ENCODE results near the gene PCBP3. TPM values are rescaled to one million over a fixed set of nuclear protein-coding genes. Genes with fewer than 3 reads are reported as not detected.

Gene PCBP3
- total RNA-seq, 1 experiment from 2014 or later, result 10.9 TPM

GRCh38 chr21:45990049-45990711, 346.7 kb downstream of the PCBP3 start:
- no peaks in the 10 kb centered on the region for H3K4me1 ChIP-seq (ENCODE audit: insufficient read depth, low read length)
- WGBS (ENCODE audit: extremely low coverage, insufficient read length, low lambda C conversion rate), result no CpG with 5 or more reads among the region's 30 CpGs
- no peak overlapping the region for H3K4me2 ChIP-seq (ENCODE audit: insufficient read depth, insufficient read length, low read length)
- H2BK20ac ChIP-seq (ENCODE audit: low read depth, low read length, poor library complexity, severe bottlenecking), result no peak overlapping the region
- DNase-seq, result no peak
- H3K9ac ChIP-seq (ENCODE audit: extremely low read depth, insufficient read length, low read length), result no peak overlapping the region
- no peak overlapping the region for H3K4ac ChIP-seq (ENCODE audit: low read depth, low read length)
- no peak overlapping the region for H3K23ac ChIP-seq (ENCODE audit: insufficient read length, low read depth, low read length)
- no peak overlapping the region for H4K91ac ChIP-seq (ENCODE audit: insufficient read length, low read depth, low read length)
- H2BK12ac ChIP-seq (ENCODE audit: insufficient read length, low read depth, low read length), result no peak overlapping the region
- no peaks in the 10 kb centered on the region for H3K79me2 ChIP-seq (ENCODE audit: insufficient read depth, low read length)
- Mint-ChIP-seq H3K4me1 (no peaks in the 10 kb centered on the region), H3K27ac (no peak overlapping the region), H3K4me3 (no peak overlapping the region), H3K27me3 (ENCODE audit: low read depth) (no peaks in the 10 kb centered on the region), H3K36me3 (ENCODE audit: insufficient read depth in 1 of 3, low read depth in 3 of 3) (peaks cover 9 to 33% (median 18%) of the 10 kb centered on the region in 3 experiments; a peak in 6 of 7 replicates), H3K9me3 (no peaks in the 10 kb centered on the region)
- no peak overlapping the region for H2BK5ac ChIP-seq (ENCODE audit: insufficient read length, low read length)
- no peak overlapping the region for H3T11ph ChIP-seq (ENCODE audit: low read length)
- H4K8ac ChIP-seq (replicated peaks; ENCODE audit: insufficient read length, low read depth, low read length), result no peak overlapping the region
- H2BK120ac ChIP-seq (ENCODE audit: low read depth, low read length, poor library complexity, severe bottlenecking), result no peak overlapping the region
- no peaks in the 10 kb centered on the region for H3K23me2 ChIP-seq (ENCODE audit: insufficient read length, low read depth, low read length, poor library complexity, severe bottlenecking)
- H3K14ac ChIP-seq (ENCODE audit: insufficient read depth, low read length), result no peak overlapping the region
- H3K9me3 ChIP-seq (ENCODE audit: control insufficient read depth, low read depth, low read length), result no peaks in the 10 kb centered on the region
- no peak overlapping the region for H2AK5ac ChIP-seq (ENCODE audit: insufficient read length, low read length)
- no peak overlapping the region for H3K18ac ChIP-seq (ENCODE audit: insufficient read length, low read depth, low read length)
- no peaks in the 10 kb centered on the region for H3K27me3 ChIP-seq (ENCODE audit: insufficient read depth, low read length)
- peaks cover 4% of the 10 kb centered on the region for H4K20me1 ChIP-seq (ENCODE audit: control insufficient read depth, insufficient read depth, insufficient read length)
- no peak overlapping the region for H4K5ac ChIP-seq (ENCODE audit: insufficient read length, low read depth, low read length)
- H2BK15ac ChIP-seq (ENCODE audit: low read depth, low read length), result no peak overlapping the region
- no peak overlapping the region for H2AFZ ChIP-seq (ENCODE audit: low read length)
- H3K56ac ChIP-seq (ENCODE audit: insufficient read length, low read depth, low read length), result no peak overlapping the region
- H3K79me1 ChIP-seq (ENCODE audit: insufficient read depth, low read depth, low read length, poor library complexity, severe bottlenecking), result no peaks in the 10 kb centered on the region
- TF ChIP-seq CTCF (conservative IDR thresholded peaks at IDR 0.05), result no peak
- no peak overlapping the region for H3K27ac ChIP-seq (ENCODE audit: insufficient read length, low read depth, low read length)
